ENCODE data around the gene DLEC1.

DLEC1 gene

GRCh38 chr3:38165722-38166387, 126.8 kb downstream of the DLEC1 start:
- DNase-seq: no peak

GRCh38 chr3:38167591-38167990, 128.6 kb downstream of the DLEC1 start:
- DNase-seq: no peak

- no peak for DNase-seq
These were observed 129.4 kb downstream of the DLEC1 start for GRCh38 chr3:38168151-38169026.

- no peak for DNase-seq
These were observed 130.0 kb downstream of the DLEC1 start for GRCh38 chr3:38169027-38169317.

- DNase-seq: no peak
These were observed 131.7 kb downstream of the DLEC1 start for GRCh38 chr3:38170722-38171121.

- DNase-seq: no peak
These were observed 132.6 kb downstream of the DLEC1 start for GRCh38 chr3:38171622-38172021.
